Measurements from ENCODE around the gene CIBAR2. TPM values are rescaled to one million over a fixed set of nuclear protein-coding genes. Genes with fewer than 3 reads are reported as not detected.

CIBAR2 gene
- total and polyA plus RNA-seq, 10 of the 15 experiments (the other 5 are each of a cell fraction or from before 2014, with no cell fraction given) = 0.05 to 0.16 (median 0.07) TPM; not detected in 7

DNA sequence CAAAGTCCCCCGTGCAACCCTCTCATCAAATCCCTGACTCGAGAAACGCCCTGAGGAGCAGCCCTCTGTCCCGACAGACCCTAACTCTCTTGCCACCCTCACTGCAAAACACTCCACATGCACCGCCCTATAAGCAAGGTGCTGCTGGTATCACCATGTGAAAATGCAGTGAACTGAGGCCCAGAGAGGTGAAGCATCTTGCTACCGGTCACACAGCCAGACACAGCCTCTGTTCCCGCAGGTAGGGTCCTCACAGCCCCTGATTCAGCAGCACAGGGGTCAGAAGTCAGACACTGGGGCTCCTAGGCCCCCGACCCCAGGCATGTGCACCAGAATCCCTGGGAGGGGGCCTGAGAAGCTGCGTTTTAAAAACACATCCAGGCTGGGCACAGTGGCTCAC lies 1.1 kb downstream of the CIBAR2 start (continued):
- TF ChIP-seq CTCF (IDR thresholded peaks at IDR 0.05 in 2 of 3, conservative IDR thresholded peaks at IDR 0.05 in 1 of 3; ENCODE audit: control insufficient read depth in 2 of 3, extremely low read depth in 1 of 3, insufficient read depth in 1 of 3, low read depth in 3 of 3, low read length in 3 of 3) (no peak), TARDBP (IDR thresholded peaks at IDR 0.05; ENCODE audit: borderline replicate concordance) (no peak), CUX1 (IDR thresholded peaks at IDR 0.05; ENCODE audit: insufficient replicate concordance, low read depth, low read length) (no peak)

DNA sequence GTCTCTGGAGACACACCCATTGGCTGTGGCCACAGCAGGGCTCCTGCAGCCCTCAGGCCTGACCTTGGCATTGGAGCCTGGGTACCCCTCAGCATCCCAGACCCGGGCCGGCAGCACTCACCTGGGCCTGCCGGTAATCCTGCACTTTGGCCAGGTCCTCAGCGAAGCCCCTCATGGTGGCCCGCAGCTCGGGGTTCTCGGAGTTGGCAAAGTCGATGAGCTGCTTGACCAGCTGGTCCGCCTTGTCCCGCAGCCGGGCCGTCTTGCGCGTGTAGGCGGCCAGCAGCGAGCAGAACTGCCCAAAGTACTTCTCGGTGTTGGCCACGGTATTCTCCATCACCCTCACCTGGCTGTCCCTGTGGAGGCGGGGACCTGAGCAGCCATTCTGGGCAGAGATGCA lies 2.2 kb downstream of the CIBAR2 start:
- no peak for ATAC-seq
- H3K4me3 ChIP-seq = no peak overlapping the region
- SMC1A ChIA-PET (ENCODE audit: uncharacterized antibody, unreplicated experiment) = no interaction called here
- H3K79me2 ChIP-seq (ENCODE audit: control insufficient read depth, insufficient read depth, low read length) = no peaks in the 10 kb centered on the region
- H3K36me3 ChIP-seq (ENCODE audit: control insufficient read depth in 2 of 2, insufficient read depth in 2 of 2, low read length in 1 of 2) = no peaks in the 10 kb centered on the region
- no peak overlapping the region for H2AFZ ChIP-seq (ENCODE audit: control insufficient read depth, low read depth, low read length)
- H3K27me3 ChIP-seq (replicated peaks in 1 of 2; ENCODE audit: control insufficient read depth in 2 of 2, insufficient read depth in 2 of 2, low read length in 1 of 2) = no peaks in the 10 kb centered on the region
- RAD21 ChIA-PET (ENCODE audit: unreplicated experiment) = no interaction called here
- no TSS peak for BruUV-seq (replicated peaks)
- peaks cover 8% of the 10 kb centered on the region for H3K4me1 ChIP-seq (ENCODE audit: control insufficient read depth, insufficient read depth, low read length)
- WGBS (ENCODE audit: insufficient coverage, insufficient replicate concordance, low lambda C conversion rate, missing lambda C conversion rate) = 62% methylated on average over 19 of the region's 19 CpGs
- FAIRE-seq = no peak
- H4K20me1 ChIP-seq (ENCODE audit: control insufficient read depth, insufficient read depth) = no peaks in the 10 kb centered on the region
- H3K27ac ChIP-seq (ENCODE audit: control insufficient read depth, insufficient read depth) = no peak overlapping the region
- H3K4me2 ChIP-seq (ENCODE audit: control insufficient read depth, insufficient read depth) = no peak overlapping the region
- intact Hi-C loops (cut with micrococcal nuclease; ENCODE audit: unreplicated experiment) = loop anchor here (10.0 kb wide), 2 partner anchors 165 to 225 kb away; no protein-coding TSS in a partner anchor
- H3K9me3 ChIP-seq (replicated peaks; ENCODE audit: control insufficient read depth, insufficient read depth, low read length) = no peaks in the 10 kb centered on the region
- in situ Hi-C loops (cut with MboI) = no loop called here
- no peak overlapping the region for H3K9ac ChIP-seq (ENCODE audit: control insufficient read depth, insufficient read depth, low read length)
- DNase-seq (ENCODE audit: low read depth, low spot score) = no peak
- POLR2A ChIA-PET = no interaction called here
- CTCF ChIA-PET = no interaction called here
- no peak for TF ChIP-seq CHD1 (IDR thresholded peaks at IDR 0.05; ENCODE audit: low read depth, low read length)
- TF ChIP-seq ZNF384 (IDR thresholded peaks at IDR 0.05; ENCODE audit: borderline replicate concordance, low read depth, low read length) = no peak
- TF ChIP-seq, protein P1, sequence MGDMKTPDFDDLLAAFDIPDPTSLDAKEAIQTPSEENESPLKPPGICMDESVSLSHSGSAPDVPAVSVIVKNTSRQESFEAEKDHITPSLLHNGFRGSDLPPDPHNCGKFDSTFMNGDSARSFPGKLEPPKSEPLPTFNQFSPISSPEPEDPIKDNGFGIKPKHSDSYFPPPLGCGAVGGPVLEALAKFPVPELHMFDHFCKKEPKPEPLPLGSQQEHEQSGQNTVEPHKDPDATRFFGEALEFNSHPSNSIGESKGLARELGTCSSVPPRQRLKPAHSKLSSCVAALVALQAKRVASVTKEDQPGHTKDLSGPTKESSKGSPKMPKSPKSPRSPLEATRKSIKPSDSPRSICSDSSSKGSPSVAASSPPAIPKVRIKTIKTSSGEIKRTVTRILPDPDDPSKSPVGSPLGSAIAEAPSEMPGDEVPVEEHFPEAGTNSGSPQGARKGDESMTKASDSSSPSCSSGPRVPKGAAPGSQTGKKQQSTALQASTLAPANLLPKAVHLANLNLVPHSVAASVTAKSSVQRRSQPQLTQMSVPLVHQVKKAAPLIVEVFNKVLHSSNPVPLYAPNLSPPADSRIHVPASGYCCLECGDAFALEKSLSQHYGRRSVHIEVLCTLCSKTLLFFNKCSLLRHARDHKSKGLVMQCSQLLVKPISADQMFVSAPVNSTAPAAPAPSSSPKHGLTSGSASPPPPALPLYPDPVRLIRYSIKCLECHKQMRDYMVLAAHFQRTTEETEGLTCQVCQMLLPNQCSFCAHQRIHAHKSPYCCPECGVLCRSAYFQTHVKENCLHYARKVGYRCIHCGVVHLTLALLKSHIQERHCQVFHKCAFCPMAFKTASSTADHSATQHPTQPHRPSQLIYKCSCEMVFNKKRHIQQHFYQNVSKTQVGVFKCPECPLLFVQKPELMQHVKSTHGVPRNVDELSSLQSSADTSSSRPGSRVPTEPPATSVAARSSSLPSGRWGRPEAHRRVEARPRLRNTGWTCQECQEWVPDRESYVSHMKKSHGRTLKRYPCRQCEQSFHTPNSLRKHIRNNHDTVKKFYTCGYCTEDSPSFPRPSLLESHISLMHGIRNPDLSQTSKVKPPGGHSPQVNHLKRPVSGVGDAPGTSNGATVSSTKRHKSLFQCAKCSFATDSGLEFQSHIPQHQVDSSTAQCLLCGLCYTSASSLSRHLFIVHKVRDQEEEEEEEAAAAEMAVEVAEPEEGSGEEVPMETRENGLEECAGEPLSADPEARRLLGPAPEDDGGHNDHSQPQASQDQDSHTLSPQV (IDR thresholded peaks at IDR 0.05) = no peak
- TF ChIP-seq CBX5 (IDR thresholded peaks at IDR 0.05; ENCODE audit: low read depth) = no peak
- no peak for TF ChIP-seq BRCA1 (IDR thresholded peaks at IDR 0.05; ENCODE audit: low read depth, low read length)
- no peak for TF ChIP-seq HDAC6 (IDR thresholded peaks at IDR 0.05; ENCODE audit: unreplicated experiment)
- no peak for TF ChIP-seq MEF2B (IDR thresholded peaks at IDR 0.05; ENCODE audit: partially characterized antibody, poor library complexity, severe bottlenecking)
- TF ChIP-seq KAT2A (conservative IDR thresholded peaks at IDR 0.05; ENCODE audit: control insufficient read depth, low read depth, low read length) = no peak
- TF ChIP-seq NR2C2 (IDR thresholded peaks at IDR 0.05; ENCODE audit: borderline replicate concordance, control insufficient read depth, insufficient read length, low read depth) = no peak
